ENCODE results near the gene HIBCH.
A peak's percentile ranks its signal among the peaks of the same experiment; 100 is the strongest.
"Not testable (repeated sequence)": the region's sequence is repeated elsewhere in the genome, so short reads cannot be mapped to it uniquely, and the experiment has no call there.

Gene HIBCH

GRCh38 chr2:190343089-190343535 is 23.5 kb upstream of the HIBCH start:
- DNase-seq (ENCODE audit: low read depth in 2 of 2) = no peak

DNA sequence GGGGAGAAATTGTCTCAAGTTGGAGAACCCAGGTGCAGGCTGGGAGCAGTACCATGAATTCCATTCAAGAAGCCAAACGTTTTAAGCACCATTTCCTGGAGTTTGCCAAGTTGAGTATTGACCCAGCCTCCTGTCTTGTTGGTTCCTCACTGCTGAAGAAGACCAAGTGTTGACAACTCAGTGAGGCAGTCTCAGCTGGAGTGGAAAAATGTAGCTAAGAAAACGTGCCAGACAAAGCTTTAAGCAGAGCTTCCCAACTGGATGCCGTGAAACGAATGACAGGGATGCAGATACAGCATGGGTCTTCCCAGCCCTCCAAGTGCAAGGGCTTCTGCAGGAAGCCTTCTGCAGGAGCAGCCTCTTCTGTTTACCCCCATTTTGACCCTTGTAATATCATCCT is 23.0 kb upstream of the HIBCH start:
- DNase-seq (ENCODE audit: low read depth in 2 of 2) = no peak

GRCh38 chr2:190340369-190340768 is 20.7 kb upstream of the HIBCH start:
- no peak for DNase-seq (ENCODE audit: low read depth in 2 of 2)

GRCh38 chr2:190339394-190339793 is 19.8 kb upstream of the HIBCH start:
- no peak for DNase-seq (ENCODE audit: low read depth in 2 of 2)

DNA sequence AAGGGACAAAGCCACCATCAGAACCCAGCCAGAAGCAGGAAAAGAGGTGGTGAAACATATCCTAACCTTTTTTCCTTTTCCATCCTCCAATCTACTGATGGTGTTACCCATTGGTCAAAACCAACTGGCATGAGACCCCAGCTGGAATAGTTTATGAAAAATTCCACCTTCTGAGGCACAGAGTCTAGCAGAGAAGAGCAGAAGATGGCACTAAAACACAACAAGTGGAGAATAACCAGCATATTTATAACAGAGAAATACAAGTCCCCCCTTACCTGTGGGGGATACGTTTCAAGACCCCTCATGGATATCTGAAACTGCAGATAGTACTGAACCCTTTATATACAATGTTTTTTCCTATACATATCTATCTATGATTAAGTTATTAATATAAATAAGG is 18.8 kb upstream of the HIBCH start:
- DNase-seq (ENCODE audit: low read depth in 2 of 2) = no peak

GRCh38 chr2:190336420-190336819 is 16.8 kb upstream of the HIBCH start:
- no peak for DNase-seq (ENCODE audit: low read depth in 2 of 2)

DNA sequence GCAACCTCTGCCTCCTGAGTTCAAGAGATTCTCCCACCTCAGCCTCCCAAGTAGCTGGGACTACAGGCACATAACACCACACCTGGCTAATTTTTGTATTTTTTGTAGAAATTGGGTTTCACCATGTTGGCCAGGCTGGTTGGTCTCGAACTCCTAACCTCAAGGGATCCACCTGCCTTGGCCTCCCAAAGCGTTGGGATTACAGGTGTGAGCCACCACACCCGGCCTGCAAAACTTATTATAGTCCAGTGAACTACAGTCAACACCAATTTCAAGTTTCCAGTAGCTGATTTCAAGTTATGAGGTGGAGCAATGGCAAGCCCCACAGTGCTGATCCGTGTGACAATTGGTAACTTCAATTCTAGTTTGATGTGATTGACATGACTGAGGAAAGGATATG is 16.0 kb upstream of the HIBCH start:
- DNase-seq (ENCODE audit: low read depth in 2 of 2) = not testable (repeated sequence)

DNA sequence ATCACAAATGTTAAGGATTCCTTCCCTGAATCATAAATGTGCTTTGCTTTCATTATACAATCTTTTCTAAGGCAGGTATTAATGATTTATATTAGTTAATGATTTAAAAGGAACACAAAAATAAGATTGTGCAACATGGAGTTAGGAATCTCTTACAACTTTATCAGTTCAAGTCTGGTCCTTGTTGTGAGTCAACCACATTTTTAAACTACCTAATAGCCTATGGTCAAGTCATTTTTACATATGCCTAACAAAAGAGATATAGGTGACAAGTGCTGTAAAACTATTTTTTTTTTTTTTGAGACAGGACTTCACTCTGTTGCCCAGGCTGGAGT is 15.6 kb upstream of the HIBCH start:
- no peak for DNase-seq (ENCODE audit: low read depth in 2 of 2)

DNA sequence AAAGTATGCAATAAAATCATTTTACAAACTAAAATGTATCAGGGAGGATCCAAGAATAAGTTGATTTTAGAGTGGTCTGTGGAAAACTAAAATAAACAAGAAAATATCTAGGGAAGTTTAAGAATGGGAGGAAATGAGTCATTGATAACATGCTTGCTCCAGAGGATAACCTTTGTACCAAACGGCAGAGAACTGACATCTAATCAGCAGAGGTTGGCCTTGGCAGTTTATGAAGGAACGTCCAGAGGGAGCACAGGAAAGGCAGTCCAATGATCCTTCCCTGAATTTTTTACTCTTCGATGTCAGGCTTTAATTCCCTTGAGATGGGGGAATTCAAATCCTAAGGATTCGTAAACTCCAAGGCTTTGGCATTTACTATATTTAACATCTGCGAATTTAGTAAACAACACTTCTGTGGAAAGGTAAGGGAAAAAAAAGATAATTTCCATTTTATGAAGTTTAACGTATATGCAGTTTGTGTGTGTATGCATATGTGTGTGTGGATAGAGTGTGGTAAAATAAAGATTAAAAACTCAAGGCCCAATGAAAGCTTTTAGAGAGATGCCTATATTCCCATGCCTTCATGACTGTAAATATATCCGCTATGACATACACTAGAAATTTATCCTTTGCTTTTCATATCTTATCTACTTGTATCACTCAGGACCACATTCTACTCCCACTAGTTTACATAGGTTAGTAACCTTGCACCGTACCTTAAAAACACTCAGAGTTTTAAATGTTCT is 15.0 kb upstream of the HIBCH start:
- no peak for DNase-seq (ENCODE audit: low read depth in 2 of 2)

GRCh38 chr2:190333928-190334327 is 14.3 kb upstream of the HIBCH start:
- no peak for DNase-seq (ENCODE audit: low read depth in 2 of 2)

DNA sequence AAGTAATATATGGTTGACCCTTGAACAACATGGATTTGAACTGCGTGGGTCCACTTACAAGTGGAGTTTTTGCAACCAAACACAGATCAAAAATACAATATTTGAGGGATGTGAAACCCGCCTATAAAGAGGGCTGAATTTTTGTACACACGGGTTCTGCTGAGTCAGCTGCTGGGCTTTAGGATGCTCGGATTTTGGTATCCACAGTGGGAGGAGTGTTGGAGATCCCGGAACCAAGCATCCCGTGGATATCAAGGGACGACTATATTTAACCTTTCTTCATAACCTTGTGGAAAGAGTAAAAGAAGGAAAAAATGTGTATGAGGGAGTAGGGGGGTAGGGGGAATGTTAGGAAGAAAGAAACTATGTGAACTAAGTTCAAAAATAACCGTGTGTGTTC is 13.8 kb upstream of the HIBCH start:
- no peak for DNase-seq (ENCODE audit: low read depth in 2 of 2)

- DNase-seq (ENCODE audit: low read depth in 2 of 2) = no peak
Measured at GRCh38 chr2:190328573-190329147, 9.0 kb upstream of the HIBCH start.

DNA sequence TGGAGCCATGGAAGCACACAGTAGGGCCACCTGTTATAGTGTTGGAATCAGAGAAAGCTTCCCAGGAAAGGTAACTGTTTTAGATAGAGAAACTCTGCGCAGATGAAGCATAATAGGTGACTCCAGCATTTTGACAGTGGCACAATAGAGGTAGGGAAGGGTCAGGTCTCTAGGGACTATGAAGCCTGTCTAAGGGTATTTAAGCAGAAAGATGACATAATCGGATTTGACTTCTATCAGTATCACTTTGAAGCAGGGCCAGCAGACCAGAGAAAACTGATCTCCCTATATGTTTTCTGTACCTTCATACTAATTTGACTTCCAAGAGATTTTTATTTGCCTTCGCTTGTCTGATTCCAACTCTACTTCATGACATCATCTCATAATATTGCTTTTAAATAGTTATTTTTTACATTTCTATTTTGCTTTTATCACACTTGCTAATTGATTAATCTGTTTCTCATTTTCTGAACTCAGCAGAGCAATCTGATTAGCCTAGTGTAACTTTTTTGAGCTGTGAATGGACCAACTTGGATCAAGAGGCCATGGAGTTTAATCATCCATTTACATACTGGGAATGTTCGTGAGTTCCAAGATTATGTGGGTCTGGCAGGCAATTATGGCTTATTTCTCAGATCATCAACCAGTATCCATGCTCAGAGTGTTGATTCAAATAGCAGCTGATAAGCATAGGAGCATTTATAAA is 8.4 kb upstream of the HIBCH start:
- DNase-seq (ENCODE audit: low read depth in 2 of 2) = no peak

DNA sequence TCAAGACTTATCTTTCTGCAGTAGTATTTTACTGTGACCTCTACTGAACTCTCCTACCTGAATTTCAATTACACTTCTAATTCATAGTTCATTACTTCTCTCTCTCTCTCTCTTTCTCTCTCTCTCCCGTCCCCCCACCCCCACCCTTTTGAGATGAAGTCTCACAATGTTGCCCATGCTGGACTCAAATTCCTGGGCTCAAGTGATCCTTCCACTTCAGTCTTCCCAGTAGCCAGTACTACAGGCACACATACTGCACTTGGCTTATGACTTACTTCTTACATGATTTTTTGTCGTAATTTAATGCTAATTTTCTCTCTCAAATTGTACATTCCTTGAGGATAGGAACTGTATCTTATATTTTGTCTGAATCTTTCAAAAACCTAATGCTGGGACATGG is 6.0 kb upstream of the HIBCH start:
- DNase-seq (ENCODE audit: low read depth in 2 of 2) = no peak

DNA sequence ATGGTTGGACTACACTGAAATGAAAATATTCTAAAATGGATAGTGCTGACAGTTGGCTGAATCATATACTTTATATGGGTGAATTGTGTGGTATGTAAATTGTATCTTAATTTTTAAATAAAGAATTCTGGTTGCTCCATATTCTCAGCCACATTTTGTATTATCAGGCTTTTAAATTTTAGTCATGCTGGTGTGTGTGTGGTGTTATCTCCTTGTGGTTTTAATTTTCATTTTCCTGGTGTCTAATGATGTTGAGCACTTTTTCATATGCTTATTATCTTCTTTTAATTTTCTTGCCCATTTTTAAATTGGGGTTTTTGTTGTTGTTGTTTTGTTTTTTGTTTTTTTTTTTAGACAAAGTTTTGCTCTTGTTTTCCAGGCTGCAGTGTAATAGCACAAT is 3.8 kb upstream of the HIBCH start:
- DNase-seq (ENCODE audit: low read depth in 2 of 2) = no peak

GRCh38 chr2:190320696-190321095 is 1.1 kb upstream of the HIBCH start:
- DNase-seq (ENCODE audit: low read depth in 2 of 2) = no peak

DNA sequence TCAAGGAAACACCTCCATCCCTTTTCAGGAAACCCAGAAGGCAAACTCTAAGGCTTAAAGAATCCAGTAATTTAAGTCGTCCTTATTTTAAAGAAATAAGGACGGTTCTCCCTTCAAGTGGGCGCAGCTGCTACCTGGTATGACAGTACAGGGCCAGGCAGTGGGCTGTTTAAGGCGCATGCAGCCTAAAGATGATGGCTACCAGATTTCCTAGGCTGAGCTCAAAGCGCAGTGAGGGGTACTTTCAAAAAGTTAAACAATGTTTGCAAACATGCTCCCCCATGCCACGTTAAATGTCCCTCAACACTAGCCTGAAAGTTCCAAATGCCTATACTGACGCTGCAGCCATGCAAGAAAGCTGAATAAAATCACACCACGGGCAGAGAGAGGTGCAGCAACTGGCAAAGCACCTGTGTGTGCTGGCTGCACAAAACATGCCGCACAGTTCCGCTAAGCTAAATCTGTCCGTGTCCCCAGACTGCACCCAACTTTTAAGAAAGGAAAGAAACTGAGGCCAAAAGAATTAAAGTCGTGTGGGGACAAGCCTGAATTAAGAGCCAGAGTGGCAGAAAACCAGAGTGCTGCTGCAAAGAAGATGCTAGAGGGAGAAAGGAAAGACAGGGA is 583 bp downstream of the HIBCH start:
- DNase-seq (ENCODE audit: low read depth in 2 of 2) = peak in 1 of 2 donors; percentile 1

- no peak for DNase-seq (ENCODE audit: low read depth in 2 of 2)
Measured at GRCh38 chr2:190318514-190318913, 1.1 kb downstream of the HIBCH start.

- no peak for DNase-seq (ENCODE audit: low read depth in 2 of 2)
Measured at GRCh38 chr2:190315273-190315672, 4.4 kb downstream of the HIBCH start.

GRCh38 chr2:190313880-190314279 is 5.7 kb downstream of the HIBCH start:
- DNase-seq (ENCODE audit: low read depth in 2 of 2) = no peak

GRCh38 chr2:190312635-190313025 is 7.0 kb downstream of the HIBCH start:
- DNase-seq (ENCODE audit: low read depth in 2 of 2) = not testable (repeated sequence)

DNA sequence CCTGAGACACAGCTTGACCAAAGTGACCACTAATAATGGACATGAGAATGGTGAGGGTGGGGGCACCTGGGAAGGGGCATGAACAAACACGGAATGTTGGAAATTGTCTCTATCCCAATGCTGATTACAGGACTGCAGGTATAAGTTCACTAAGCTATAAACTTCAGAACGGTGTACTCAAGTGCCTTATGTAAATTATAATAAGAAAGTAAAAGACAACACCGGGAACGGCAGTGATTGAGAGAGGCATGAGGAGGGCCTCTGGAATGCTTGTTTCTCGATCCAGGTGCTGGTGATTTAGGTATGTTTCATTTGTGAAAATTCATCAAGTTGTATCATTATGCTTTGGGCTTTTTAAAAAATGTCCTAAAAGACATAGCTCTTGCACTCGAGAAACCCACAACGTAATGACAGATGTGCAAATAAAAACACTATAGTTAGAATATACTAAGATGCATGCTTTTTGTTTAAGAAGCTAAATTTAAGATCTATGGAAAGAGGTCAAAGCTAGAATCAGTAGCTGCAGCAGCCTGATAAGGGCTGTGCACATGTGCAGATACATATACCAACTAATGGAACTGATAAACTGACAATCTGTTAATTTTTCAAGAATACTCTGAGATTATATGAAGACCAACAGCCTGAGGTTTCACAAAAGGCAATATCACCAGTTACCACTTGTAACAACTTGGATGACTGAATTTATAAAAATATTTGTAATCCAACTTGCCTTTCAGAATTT is 7.6 kb downstream of the HIBCH start:
- no peak for DNase-seq (ENCODE audit: low read depth in 2 of 2)

Data from stimulated activated CD8-positive, alpha-beta memory T cell treated with anti-CD3 and anti-CD28 coated beads, Interleukin-7, amount 100 ng/mL, for 1 hour (primary cell).